ENCODE results near the gene PIEZO1.
"Not testable (repeated sequence)": the region's sequence is repeated elsewhere in the genome, so short reads cannot be mapped to it uniquely, and the experiment has no call there.

Gene PIEZO1

DNA sequence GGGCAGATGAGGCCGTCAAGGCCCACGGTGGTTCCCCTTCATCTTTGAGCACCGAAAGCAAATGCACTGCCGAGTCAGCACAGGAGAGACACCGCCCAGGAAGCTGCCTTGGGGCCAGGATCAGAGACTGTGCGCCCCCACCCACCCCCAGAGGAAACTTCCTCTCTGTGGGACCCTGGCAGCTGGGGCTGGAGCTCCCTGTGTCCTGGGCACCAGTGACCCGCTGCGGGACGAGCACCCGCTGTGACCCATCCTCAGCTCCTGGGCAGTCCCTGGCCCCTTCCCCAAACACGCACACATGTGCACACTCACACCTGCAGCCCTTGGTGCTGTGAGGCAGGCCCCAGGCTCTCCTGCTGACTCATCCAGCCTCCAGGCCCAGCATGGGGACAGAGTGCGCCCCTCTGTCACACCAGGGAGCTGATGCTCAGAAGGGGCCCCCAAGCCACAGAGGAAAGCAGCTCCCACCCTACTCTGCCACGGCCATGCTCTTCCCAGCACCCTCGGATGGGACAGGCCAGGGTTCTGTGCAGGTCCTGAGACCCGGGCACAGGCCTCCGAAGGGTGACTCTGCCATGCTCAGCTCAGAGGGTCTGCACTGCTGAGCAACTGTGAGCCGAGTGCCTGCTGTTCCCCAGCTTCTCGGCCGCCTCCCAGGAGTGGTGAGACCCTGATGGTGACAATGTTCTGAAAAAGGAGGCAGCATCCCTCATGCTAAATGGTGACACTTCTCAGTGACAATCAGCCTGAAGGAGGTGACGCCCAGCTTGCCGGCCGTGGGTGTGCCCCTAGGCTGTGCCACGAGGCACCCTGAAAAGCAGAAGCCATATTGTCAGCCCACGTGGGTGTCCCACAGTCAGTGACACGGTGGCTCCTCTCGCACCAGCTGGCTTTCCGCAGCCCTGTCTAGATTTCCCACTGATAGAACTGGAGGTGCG, 3.6 kb downstream of the PIEZO1 start:
- DNase-seq, result no peak

DNA sequence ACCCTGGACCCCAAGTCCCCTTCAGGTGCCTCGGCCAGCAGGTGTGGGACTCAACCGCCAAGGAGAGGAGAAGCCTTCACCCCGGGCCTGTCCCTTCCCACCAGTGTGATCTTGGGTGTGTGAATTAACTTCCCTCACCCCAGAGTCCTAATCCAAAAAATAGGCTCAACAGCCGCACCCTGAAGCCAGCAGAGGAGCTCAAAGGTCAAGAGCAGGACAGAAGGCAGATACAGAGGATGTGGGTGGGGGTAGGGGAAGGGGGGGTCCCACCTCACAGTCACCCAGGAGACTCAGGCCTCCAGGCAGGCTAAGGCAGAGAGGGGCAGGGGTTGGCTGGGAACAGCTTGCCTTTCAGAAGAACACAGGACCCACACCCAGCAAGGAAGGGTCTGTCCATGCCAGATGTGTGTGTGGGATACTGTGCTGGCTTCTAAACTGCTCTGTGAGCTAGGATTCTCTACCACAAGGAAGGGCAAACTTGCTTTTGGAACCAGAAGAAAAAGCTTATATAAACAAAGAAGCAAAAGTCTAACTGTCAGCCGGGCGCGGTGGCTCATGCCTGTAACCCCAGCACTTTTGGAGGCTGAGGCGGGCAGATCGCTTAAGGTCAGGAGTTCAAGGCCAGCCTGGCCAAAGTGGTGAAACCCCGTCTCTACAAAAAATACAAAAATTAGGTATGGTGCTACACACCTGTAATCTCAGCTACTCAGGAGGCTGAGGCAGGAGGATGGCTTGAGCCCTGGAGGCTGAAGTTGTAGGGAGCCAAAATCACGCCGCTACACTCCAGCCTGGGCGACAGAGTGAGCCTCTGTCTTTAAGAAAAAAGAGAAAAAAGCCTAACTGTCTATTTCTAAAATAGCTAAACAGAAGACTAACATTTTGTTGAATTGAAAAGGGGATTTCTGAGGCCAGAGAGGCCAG, 4.6 kb downstream of the PIEZO1 start:
- no peak for DNase-seq

DNA sequence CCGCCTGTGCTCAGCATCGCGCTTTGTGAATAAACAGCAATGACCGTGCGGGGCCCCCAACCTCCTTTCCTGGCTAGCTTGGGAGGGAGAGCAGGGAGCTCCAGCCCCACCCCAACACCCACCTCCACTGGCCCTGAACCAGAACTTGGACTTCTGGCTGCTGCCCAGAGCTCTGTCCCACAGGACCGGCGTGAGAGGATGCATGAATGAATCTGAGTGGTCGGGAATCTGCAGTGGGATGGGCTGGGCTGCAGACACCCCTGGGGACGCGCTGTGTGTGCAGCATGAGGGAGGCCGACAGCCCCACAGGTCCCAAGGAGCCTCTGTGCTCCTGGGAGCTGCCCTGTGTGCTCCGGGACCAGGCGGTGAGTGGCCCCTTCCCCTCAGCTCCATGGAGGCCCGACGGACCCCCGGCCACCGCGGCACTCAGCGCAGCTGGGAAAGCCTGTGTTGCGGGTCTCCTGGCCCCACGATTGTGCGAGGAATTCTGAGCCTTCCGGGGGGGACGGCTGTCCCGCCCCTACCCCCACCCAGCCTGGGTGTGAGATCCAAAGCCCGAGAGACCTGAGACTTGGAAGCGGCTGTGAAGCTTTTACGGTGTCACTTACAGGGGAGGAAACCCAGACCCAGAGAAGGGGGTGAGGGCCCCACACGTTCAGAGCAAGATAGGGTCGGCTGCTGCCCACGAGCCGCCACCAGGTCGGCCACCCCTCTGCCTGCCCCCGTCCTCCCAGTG, 5.4 kb downstream of the PIEZO1 start:
- DNase-seq, result no peak

GRCh38 chr16:88778541-88779065, 6.4 kb downstream of the PIEZO1 start:
- no peak for DNase-seq

DNA sequence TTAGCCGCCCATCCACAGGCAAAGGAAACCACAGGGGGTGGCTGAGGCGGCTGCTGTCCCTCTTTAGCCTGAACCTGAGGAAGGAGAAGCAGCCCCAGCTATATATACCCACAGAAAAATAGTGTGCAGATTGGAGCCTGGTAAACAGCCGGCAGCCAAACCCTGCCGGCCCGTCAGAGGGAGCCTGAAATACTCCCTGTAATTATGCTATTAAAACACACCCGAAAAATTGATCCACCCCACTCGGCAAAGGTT, 6.8 kb downstream of the PIEZO1 start:
- no peak for DNase-seq

DNA sequence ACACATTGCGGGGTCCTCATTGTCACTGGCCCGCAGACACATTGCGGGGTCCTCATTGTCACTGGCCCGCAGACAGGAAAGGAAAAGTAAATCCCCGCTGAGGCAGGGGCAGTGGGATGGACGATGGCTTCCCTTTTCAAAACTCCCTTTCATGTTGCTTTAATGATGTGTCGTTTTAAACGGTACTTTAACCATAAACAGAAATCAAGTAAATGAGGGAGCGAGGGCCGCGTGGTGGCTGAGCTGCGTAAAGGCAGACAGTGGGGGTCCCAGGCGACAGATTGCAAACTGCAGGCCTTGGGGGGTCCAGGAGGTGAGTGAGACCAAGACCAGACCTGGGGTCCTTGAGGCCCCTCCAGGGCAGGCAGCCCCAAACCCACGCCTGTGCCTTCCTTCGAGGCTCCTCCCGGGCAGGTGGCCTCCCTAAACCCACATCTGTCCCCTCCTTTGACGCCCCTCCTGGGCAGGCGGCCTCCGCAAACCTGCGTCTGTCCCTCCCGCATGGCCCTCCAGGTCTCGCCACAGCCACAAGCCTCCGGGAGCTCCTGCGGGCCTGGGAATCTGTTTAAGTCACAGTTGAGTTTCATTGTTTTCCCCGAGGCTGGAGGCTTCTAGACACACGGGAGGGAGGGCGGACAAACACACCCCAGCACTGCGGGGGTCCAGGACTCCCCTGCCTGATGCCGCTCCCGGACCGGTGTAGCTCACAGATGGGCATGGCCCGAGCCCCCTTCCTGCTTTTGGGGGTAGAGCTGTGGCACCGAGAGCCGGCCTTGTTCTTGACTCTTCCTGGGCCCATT, 7.3 kb downstream of the PIEZO1 start:
- DNase-seq, result no peak

DNA sequence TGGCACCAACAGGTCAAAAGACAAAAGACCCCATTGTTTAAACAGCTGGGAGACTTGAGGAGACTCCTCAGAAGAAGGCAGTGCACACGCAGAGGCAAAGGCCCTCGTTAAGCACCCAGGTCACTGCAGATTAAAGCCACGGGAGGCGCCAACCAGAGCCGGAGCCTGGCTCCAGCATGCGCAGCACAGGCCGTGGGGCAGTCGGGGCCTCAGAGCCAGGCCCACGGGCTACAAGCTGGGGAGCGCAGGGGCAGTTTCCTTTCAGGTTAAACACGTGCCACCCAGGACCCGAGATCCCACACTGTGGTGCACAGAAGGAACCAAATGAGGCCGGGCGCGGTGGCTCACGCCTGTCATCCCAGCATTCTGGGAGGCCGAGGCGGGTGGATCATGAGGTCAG, 9.2 kb downstream of the PIEZO1 start:
- no peak for DNase-seq

DNA sequence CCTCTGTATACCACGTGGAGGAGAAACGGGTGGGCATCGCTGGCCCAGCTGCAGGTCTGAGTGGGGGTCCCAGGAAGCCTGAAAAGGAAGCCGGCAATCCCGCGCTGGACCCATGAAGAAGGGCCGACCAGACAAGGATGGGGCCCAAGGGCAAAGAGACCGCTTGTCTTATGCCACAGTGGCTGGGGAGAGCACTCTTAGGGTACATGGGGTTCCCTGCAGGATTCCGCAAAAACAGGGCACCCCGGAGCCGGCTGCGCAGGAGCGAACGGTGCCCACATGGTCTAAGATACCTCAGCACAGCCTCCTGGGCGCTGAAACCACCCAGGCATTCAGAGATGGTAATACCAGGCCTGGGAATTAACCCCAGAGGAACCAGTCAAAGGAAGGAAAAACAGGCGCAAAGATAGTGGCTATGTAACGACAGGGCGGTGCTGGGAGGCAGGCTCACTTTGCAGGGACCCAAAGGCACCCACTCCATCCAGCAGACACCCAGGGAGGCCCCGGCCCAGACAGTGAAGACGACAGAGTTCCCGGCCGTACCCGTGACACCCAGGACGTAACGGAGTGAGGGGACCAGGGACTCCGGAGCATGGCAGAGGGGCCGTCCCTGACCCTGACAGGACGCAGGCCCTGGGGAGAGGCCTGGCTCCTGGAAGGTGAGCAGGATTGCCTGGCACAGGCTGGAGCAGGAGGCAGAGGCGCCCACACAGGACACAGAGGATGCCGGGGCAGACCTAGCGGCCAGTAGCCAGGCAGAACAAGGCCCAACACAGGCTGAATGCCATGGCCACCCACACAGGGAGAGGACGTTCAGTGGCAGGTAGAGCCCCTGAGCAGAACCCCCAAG, 10.3 kb downstream of the PIEZO1 start:
- no peak for DNase-seq

- DNase-seq, result peak in 1 of 2 experiments; percentile 11
Observed at GRCh38 chr16:88773812-88774291, 11.2 kb downstream of the PIEZO1 start.

DNA sequence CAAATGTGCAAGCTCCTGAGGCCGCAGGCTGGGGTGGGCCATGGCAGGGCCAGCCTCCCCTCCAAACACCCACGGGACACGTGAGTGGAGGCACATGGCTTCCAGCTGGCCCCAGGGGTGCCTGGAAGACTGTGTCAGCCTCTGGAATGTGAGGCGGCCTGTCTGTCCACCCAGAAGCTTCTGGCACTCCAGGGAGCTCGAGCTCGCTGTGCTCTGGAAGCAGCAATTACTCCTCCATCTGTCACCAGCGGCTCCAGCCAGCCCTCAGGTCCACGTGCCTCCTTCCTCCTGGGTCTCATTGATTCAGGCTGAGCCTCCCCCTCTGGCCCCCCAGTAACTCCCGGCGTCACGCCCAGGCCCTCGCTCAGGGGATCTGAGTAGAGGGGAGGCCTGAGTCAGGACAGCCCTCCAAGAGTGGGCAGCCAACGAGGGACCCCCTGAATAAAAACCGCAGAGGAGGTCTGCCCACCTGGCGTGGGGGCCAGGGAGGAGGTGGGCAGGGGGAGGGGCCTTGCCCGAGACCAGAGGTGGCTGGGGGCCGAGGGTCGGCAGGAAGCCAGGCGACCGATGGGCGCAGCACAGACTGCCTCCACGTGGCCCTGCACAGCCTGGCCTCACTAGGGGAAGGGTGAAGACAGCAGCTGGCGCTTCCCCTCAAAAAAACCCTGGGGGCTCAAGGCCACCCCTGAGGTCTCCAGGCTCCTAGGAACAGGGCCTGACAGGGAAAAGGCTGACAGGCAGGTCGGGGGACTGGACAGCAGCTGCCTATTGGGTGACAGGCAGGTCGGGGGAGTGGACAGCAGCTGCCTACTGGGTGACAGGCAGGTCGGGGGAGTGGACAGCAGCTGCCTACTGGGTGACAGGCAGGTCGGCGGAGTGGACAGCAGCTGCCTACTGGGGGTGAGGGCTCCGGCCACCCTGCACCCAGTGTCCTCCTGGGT, 11.9 kb downstream of the PIEZO1 start:
- no peak for DNase-seq

GRCh38 chr16:88771781-88772180, 13.2 kb downstream of the PIEZO1 start:
- DNase-seq, result not testable (repeated sequence)

DNA sequence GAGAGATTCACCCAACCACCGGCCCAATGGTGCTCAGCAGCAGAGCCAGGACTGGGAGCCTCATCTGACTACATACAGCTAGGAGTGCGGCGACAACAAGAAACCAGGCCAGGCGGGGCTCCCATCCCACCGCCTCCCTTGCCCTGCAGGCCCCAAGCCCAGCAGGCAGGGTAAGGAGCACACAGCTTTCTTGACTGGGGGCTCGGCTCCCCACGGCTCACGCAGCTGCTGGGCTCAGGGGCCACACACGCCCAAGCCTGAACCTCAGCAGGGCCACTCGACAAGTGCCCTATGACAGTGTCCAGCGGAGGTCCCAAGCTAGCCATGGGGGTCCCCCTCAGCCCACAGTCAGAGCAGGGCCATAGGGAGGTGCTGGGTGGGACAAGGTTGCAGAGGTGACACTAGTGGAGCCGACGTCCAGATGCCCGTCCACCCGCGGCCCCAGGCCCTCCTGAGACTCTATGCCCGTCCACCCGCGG, 13.7 kb downstream of the PIEZO1 start:
- no peak for DNase-seq

- peak; percentile 9 to 69 for DNase-seq
Observed at GRCh38 chr16:88770461-88771293, 14.3 kb downstream of the PIEZO1 start.

DNA sequence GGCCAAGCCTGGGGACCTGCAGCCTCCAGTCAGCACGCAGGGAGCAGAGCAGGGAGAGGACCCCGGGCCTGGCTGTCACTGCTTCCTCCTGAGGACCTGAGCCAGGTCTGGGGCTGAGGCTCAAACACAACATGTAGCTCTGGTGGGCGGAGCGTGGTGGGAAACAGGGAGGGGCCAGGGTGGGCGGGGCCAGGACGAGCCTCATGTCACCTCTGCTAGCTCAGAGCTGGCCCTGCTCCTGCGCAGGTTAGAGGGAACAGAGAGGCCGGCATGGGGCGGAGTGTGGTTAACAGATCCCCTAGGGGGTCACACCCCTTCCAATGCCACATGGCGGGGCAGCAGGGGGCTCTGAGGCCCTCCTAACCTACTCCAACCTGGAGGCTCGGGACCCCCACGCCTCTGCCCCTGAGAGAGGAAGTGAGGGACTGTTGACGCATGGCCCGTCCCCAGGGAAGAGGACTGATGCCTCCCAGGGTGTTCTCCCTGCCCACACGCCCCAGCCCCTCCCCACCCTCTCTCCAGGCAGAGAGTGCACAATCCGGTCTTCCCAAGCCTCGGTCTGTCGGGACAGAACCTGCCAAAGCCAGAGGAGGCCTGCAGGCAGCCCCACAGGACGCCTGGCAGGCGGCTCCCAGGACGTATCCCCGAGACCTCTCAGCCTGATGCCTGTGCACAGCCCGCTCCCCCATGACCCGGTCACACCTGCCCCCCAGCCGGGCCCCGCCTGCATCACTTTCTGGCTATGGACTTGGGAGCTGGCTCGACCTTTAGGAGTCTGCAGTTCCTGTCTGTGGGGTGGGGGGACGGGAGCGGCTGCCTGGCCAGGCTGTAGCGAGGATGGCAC, 15.2 kb downstream of the PIEZO1 start:
- peak; percentile 35 to 80 for DNase-seq

DNA sequence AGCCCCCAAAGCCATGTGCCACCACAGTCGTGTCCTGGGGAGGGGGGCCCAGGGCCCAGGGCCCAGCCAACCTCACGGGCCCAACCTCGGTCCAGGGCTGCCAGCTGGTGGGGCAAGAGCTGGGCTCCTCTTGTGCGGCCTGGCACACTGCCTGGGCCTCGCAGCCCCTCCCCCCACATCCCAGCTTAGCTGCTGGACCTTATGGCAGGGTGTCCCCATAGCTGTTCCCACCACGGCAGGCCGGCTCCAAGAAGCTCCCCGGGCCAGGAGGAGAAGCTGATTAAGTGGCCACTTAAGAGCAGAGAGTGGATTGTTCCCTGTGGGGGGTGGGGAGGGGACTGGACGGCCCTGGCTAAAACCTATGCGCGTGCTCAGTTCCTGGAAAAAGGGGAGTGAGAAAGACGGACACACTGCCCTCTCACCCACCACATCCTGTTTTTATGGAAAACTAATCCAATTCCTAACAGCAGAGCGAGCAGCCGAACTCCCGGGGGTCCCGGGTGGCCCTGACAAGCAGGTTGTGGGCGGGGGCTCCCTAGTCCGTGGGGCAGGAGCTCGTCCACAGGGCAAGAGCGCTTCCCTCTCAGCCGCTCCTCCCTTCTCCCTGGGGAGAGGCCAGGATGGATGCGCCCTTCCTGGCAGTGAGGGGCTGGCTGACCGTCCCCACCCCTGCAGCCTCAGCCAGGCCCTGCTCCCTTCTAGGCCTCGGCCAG, 16.8 kb downstream of the PIEZO1 start:
- no peak for DNase-seq

DNA sequence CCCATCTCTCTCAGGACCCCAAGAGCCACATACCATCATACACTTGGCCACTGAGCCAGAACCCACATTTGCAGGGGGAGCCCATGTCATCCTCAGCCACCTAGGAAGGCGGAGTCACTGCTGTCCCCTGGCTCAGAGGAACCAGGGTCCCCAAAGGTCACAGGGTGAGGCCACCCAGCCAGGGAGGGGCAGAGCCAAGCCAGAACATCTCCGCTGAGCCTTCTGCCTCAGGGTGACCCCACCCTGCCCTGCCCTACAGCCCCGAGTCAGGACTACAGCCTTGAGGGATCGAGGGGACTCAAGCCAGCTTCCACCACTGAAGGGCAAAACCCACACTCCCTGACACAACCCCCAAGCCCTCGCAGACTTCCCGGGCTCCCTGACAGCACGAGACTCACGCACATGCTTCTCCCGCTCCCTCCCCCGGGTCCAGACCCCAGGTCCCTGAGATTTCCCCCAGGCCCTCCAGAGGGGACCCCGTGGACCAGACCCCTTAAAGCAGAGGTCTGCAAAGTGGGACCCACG, 17.4 kb downstream of the PIEZO1 start:
- DNase-seq, result no peak

DNA sequence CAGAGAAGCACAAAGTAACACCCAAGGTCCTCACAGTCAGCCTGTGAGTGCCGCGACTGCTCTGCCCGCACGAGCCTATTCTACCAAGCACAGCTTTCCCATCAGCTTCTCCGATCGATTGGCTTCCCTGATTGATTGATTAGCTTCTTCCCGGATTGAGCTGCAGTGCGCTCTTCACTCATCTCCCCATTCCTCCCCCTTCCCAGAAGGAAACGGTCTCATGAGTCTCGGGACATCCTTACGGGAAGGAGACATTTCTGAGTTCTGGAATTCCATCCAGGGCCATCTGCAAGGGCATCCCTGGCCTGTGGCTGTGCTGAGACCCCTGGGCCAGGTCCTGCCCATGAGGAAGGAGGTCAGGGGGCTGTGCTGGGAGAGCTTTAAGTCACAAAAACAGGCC, 18.0 kb downstream of the PIEZO1 start:
- DNase-seq, result no peak

Data from NCI-H526 (cell line).